Ascending aorta (tissue), 2 donors: ENCODE data around the gene NPPC. TPM values are rescaled to one million over a fixed set of nuclear protein-coding genes. Genes with fewer than 3 reads are reported as not detected.

Experiments used
- DNase-seq, 2 donors: peaks; one replicate each; pipeline ENCODE4 v3.0.0-alpha.2; 2019; ENCODE audit warnings: low spot score in 2 of 2
- H3K27ac ChIP-seq, 2 donors: fragments of 200-600 bp; sonication (generic); one replicate each; pipeline ENCODE4 v1.5.1; 2016 to 2017; ENCODE audit warnings: mild to moderate bottlenecking in 1 of 2
- H3K27me3 ChIP-seq: fragments of 200-600 bp; sonication (generic); one replicate; pipeline ENCODE4 v1.5.1; 2017
- H3K36me3 ChIP-seq, 2 donors: fragments of 200-600 bp; sonication (generic); one replicate each; pipeline ENCODE4 v1.5.1; 2016
- H3K4me1 ChIP-seq, 2 donors: fragments of 200-600 bp; sonication (generic); one replicate each; pipeline ENCODE4 v1.5.1; 2016 to 2017; ENCODE audit warnings: mild to moderate bottlenecking in 1 of 2
- H3K4me3 ChIP-seq, 2 donors: fragments of 200-600 bp; sonication (generic); one replicate each; pipeline ENCODE4 v1.5.1; 2016 to 2017; ENCODE audit warnings: mild to moderate bottlenecking in 1 of 2
- H3K9me3 ChIP-seq, 2 donors: fragments of 200-600 bp; sonication (generic); one replicate each; pipeline ENCODE4 v1.5.1; 2016
- CTCF ChIP-seq, 3 experiments: fragments of 200-600 bp in 2 of 3; fragments of 450-650 bp in 1 of 3; sonication (generic) in 2 of 3; IDR thresholded peaks; one replicate each; pipeline ENCODE4 v1.5.1; 2016 to 2019; ENCODE audit warnings: antibody characterized with exemption in 3 of 3, mild to moderate bottlenecking in 1 of 3, moderate library complexity in 1 of 3
- intact Hi-C: fragments of 100-400 bp; cut with DNase I; formaldehyde crosslinking; loops from one replicate; pipeline ENCODE4 v1.15.1; 2023
- total RNA-seq: library from RNA; depleted of rRNA; stranded (reverse); fragments of >200 nt; gene quantifications from one replicate; pipeline ENCODE4 v1.1.0, GENCODE V29; 2016

Gene NPPC
- total RNA-seq, 1 donor from 2014 or later, result not detected

- no peaks in the 10 kb centered on the region for H3K4me1 ChIP-seq
- no peaks in the 10 kb centered on the region for H3K27me3 ChIP-seq
- H3K4me3 ChIP-seq, result no peak overlapping the region
- TF ChIP-seq CTCF (IDR thresholded peaks at IDR 0.05), result no peak
- DNase-seq, result no peak
- H3K27ac ChIP-seq, result no peak overlapping the region
- H3K9me3 ChIP-seq, result no peaks in the 10 kb centered on the region
- H3K36me3 ChIP-seq, result no peaks in the 10 kb centered on the region
- intact Hi-C loops, result no loop called here
Measured at GRCh38 chr2:231877533-231878456, 48.4 kb downstream of the NPPC start.

- no peaks in the 10 kb centered on the region for H3K27me3 ChIP-seq
- DNase-seq, result no peak
- intact Hi-C loops, result no loop called here
- TF ChIP-seq CTCF (IDR thresholded peaks at IDR 0.05), result no peak
- H3K4me3 ChIP-seq, result no peak overlapping the region
- H3K36me3 ChIP-seq, result no peaks in the 10 kb centered on the region
- H3K4me1 ChIP-seq, result no peaks in the 10 kb centered on the region
- no peaks in the 10 kb centered on the region for H3K9me3 ChIP-seq
- H3K27ac ChIP-seq, result no peak overlapping the region
Measured at GRCh38 chr2:231874944-231875343, 51.3 kb downstream of the NPPC start.

Other genes with a start within 250 kb of the NPPC start
- gene PTMA, start 217.9 kb downstream of the NPPC start, total RNA-seq, result 745 TPM
- gene PDE6D, start 145.1 kb downstream of the NPPC start, total RNA-seq, result 34.1 TPM
- 28.9 TPM for gene COPS7B, start 140.0 kb downstream of the NPPC start, total RNA-seq
- 20.6 TPM for gene DIS3L2, start 35.3 kb upstream of the NPPC start, total RNA-seq